LNCAP (cell line): ENCODE results near the gene IL1RAPL2.

Experiments
- TF ChIP-seq, protein P1 (sequence below): fragments of 450-650 bp; IDR thresholded peaks from 2 replicates; pipeline ENCODE4 v1.5.1; 2017; ENCODE audit warnings: mild to moderate bottlenecking

The IL1RAPL2 gene

DNA sequence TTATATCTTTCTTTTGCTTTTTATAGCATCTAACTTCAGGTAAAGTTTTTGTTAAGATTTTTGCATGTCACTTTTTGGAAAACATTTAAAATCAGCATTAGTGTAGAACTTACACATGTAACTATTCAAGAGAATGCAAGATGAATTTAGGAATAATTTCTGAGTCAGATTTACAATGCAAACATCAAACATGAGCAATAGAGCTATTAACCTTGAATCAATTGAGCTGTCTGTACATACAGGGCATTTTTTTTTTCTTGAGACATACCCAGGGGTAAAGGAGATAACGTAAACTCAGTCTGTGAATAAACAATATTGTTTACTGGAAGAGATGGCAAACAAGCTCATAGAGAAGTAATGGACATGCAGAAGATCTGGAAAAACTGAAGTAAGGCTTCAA, 311.5 kb downstream of the IL1RAPL2 start:
- TF ChIP-seq, protein P1, sequence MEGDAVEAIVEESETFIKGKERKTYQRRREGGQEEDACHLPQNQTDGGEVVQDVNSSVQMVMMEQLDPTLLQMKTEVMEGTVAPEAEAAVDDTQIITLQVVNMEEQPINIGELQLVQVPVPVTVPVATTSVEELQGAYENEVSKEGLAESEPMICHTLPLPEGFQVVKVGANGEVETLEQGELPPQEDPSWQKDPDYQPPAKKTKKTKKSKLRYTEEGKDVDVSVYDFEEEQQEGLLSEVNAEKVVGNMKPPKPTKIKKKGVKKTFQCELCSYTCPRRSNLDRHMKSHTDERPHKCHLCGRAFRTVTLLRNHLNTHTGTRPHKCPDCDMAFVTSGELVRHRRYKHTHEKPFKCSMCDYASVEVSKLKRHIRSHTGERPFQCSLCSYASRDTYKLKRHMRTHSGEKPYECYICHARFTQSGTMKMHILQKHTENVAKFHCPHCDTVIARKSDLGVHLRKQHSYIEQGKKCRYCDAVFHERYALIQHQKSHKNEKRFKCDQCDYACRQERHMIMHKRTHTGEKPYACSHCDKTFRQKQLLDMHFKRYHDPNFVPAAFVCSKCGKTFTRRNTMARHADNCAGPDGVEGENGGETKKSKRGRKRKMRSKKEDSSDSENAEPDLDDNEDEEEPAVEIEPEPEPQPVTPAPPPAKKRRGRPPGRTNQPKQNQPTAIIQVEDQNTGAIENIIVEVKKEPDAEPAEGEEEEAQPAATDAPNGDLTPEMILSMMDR = no peak

DNA sequence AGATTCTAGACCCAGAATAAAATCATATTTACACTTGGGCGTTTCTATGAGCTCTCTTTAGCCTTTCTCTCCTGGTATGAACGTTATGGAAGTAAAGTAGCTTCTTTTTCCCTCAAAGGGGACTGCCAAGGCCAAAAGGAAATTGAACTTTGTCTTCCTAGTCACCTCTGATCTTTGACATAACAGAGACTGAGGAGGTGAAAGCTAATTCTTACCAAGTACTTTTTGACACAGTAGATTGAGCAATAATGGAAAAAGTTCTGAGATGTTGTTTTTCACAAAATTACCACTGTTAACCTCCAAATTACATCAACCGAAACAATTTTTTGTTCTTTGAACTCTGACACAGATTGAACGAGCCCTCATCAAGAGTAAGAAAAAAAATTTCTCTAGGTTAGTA, 336.1 kb downstream of the IL1RAPL2 start:
- TF ChIP-seq, protein P1 = no peak

DNA sequence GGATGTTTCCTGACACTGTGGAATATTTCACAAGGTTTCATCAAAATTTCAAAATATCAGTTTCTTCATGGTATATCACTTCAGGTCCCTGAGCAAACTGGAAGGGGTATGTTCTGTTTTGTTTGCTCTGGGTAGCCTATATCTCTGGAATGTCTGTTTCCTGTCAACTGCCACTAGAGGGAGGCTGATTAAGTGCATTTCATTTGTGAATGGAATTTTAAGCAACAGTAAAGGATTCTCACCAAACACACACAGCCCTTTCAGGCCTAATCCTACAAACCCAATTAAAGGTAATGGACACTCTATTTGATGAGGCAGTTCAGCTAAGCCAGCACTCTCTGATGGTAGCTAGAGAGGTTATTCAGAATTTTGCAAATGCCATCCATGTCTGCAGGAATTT, 347.3 kb downstream of the IL1RAPL2 start:
- TF ChIP-seq, protein P1 = peak; percentile 25; the same call in 1 of the 2 replicates

DNA sequence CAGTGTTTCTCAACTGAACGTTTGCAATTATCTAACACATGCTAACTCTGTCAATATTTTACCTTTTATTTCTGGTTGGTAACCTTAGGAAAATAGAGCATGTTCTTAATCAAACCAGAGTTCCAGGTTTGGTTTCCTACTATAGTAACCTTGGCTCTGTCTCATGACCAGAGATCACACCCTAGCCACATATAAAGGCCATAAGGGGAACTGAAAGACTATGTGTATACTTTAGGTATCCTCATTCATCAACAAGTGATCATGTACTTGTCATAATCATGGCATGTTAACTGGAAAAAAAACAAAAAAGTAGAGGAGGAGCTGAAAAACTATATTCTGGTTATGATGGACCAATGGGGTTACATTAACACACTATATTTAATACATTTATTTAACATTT, 352.1 kb downstream of the IL1RAPL2 start:
- TF ChIP-seq, protein P1 = no peak

DNA sequence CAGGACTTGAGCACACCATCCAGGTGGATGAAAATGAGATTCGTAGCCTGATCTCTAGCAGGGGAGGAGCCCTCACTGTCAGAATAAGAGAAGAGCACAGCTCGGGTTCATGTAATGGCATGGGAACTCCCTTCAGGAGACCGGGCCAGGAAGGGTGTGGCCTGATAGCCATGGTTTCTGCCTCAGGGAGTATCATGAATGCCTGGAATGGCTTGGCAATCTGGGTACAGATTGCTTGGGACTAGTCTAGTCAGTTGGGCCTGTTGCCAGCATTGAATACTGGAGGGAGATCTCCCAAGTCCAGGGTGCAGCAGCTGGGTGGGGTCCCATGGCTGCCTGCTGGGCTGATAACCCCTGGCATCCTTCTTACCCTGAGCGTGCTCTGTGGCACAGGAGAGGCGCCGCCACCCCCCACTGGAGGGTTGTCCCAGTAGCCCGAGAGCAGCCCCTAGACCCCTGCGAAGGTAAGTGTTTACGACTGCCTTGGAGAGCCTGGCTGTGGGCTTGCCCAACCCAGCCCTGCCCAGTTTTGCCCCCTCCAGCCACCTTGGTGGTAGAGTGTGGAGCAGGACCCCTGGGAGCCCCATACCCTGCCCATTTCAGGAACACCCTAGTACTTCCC, 355.7 kb downstream of the IL1RAPL2 start:
- TF ChIP-seq, protein P1 = no peak

DNA sequence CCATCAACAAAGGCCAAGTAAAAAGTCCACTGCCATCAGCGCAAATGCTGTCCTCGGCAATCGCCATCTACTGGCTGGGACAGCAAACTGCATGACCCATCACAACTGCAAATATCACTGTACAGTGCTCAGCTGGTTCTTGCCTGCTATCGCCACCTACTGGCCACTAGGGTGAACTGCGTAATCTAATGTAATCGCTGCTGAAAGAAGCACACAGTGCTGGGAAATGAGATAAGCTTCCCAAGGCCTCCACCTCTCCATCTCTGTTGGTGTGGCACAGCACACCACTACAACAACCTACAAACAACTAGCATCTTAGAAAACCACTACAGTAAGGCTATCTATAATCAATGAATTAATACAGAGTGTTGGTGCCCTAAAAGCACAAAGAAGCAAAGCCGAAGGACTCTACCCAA, 356.2 kb downstream of the IL1RAPL2 start:
- TF ChIP-seq, protein P1 = peak; percentile 88

DNA sequence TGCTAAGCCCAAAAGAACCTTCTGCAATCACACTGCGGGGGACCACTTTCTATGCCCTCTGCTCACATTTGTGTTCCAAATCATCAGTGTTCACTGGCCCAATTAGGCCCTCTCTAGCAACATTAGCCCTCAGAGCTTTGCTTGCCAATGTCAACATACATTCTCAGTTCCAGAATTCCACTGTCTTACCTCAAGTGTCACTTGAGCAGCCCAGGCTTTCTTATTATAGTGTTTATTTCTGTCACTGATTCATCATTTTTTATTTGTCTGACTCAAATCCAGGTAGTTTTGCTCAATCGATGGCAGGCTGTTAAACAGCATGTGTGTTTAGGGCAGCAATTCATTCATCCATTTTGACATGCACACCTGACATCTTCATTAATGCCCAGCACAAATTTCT, 363.3 kb downstream of the IL1RAPL2 start:
- TF ChIP-seq, protein P1 = no peak

DNA sequence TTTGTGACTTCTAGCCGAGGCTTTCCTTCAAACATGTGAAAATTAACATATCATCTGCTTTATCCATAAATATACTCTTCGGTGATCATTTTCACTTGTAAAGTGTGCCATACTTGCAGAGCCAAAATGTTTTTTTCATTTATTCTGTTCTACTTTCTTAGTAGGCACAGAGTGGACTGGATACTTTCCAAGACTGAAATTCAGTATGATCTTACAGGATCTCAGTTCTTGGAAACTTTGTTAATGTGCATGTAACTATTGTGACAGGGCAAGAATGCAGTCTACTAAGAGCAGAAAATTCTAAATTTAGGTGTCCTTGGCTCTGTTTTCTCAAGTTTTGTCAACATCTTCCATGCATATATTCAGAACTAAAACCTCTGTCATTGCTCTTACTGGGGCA, 369.6 kb downstream of the IL1RAPL2 start:
- TF ChIP-seq, protein P1 = no peak
